Fibroblast of upper back skin (primary cell): Measurements from ENCODE around the gene GCM1.
"Not testable (repeated sequence)": the region's sequence is repeated elsewhere in the genome, so short reads cannot be mapped to it uniquely, and the experiment has no call there.

Experiments used
- DNase-seq: peaks from one replicate; pipeline ENCODE4 v3.0.0-alpha.2; 2013

The GCM1 gene, protein sequence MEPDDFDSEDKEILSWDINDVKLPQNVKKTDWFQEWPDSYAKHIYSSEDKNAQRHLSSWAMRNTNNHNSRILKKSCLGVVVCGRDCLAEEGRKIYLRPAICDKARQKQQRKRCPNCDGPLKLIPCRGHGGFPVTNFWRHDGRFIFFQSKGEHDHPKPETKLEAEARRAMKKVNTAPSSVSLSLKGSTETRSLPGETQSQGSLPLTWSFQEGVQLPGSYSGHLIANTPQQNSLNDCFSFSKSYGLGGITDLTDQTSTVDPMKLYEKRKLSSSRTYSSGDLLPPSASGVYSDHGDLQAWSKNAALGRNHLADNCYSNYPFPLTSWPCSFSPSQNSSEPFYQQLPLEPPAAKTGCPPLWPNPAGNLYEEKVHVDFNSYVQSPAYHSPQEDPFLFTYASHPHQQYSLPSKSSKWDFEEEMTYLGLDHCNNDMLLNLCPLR

DNA sequence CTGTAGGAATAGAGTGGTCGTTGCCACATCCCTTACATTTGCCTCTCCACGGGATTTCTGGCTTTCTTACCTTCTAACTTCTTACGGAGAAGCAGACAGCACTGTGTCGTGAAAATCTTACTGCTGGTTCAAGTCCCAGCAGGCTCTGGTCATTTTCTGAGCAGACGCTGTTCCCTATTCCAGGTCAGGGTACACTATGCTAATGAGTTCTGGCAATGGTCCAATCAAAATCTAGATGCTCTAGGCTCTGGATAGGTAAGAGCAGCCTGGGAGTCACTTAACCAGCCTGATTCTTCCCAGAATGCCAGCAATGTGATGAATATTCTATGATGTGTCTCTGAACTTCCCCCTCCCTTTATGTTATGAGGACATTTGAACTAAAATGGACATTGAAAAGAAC is at the start of gene GCM1:
TSS of gene GCM1 (minus strand) at position 158 of the 400 bp plus-strand sequence. CDS start 3,209 bp downstream, outside the sequence.
- DNase-seq, result no peak

DNA sequence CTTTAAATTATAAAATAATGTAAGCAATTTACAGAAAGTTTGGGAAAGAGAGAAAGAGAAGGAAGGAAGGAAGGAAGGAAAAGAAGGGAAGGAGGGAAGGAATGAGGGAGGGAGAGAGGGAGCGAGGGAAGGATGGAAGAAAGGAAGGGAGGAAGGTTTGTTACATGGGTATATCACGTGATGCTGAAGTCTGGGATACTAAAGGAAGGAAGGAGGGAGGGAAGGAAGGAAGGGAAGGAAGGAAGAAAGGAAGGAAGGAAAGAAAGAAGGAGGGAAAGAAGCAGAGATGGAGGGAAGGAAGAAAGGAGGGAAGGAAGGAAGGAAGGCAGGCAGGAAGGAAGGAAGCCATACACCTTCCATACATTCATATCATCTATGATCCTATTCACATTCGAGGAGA is 48.9 kb upstream of the GCM1 start:
- no peak for DNase-seq

DNA sequence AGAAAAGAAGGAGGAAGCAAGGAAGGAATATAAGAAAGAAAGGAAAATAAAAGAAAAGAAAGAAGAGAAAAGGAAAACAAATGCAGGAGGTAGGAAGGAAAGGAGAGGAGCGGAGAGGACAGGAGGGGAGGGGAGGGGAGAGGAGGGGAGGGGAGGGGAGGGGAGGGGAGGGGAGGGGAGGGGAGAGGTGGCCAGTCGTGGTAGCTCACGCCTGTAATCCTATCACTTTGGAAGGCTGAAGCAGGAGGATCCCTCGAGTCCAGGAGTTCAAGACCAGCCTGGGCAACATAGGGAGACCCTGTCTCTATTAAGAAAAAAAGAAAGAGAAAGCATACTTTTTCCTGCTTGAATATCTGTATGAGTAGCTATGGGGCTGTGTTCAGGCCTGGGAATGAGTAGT is 46.4 kb upstream of the GCM1 start:
- DNase-seq, result no peak

DNA sequence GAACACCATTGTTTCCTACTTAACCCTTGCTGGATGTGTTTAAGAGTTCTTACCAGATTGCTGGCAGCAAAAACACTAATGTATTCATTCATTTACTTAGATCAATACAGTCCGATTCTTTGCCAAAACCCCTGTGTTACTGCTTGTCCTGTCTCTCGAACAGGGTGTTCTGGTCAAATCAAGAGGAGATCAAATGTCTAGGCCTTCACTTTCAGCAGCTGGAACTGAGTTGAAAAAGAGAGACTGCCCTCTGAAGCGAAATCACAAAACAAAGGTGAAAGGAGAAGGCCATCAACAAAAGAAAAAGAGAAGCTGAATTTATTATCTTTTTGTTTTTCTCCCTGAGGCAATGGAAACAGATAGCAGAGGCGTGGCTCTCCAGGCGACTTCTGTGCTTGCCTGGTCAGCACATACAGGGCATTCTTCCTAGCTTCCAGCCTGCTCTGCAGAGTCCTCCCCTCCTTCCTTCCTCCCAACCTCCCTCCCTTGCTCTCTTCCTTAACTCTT is 44.1 kb upstream of the GCM1 start:
- no peak for DNase-seq

DNA sequence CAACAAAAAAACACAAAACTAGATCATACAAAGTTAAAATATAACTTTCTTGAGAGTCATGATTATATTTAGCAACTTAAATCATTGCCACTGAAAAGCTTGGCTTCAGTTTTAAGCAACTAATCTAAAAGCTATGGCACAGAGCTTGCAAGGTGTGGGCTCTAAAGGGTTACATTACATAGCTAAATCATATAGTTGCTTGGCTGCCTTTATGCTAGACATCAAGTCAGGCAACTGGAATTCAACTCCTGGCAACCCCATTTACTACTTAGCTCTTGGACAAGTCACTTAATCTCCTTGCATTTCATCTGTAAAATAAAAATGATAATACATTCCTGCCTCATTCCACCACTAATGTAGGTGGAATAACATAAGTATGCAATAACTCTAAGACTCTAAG is 40.9 kb upstream of the GCM1 start:
- peak; percentile 86 for DNase-seq

DNA sequence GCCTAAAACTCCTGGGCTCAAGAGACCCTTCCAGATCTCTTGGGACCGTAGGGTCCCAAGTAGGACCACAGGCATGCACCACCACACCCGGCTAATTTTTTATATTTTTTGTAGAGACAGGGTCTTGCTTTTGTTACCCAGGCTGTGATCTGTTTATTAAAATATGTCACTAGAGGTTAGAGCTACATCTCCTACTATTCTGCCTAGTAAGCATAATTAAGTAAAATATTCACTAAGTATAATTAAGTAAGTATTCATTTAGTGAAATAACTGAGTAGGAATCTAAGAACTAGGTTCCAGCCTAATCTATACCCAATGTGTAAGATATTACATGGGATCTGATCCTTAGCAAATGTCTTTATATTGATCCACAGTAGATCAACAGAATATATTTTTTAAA is 40.2 kb upstream of the GCM1 start:
- no peak for DNase-seq

DNA sequence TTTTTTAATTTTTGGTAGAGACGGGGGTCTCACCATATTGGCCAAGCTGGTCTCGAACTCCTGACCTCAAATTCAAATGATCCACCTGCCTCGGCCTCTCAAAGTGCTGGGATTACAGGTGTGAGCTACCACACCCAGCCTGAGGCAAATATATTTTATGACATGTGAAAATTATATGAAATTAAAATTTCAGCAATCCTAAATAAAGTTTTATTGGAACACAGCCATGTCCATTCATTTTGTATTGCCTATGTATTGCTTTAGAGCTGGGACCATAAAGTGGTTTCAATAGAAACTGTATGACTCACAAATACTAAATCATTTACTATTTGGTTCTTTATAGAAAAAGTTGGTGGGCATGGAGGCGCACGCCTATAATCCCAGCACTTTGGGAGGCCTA is 32.0 kb upstream of the GCM1 start:
- no peak for DNase-seq

DNA sequence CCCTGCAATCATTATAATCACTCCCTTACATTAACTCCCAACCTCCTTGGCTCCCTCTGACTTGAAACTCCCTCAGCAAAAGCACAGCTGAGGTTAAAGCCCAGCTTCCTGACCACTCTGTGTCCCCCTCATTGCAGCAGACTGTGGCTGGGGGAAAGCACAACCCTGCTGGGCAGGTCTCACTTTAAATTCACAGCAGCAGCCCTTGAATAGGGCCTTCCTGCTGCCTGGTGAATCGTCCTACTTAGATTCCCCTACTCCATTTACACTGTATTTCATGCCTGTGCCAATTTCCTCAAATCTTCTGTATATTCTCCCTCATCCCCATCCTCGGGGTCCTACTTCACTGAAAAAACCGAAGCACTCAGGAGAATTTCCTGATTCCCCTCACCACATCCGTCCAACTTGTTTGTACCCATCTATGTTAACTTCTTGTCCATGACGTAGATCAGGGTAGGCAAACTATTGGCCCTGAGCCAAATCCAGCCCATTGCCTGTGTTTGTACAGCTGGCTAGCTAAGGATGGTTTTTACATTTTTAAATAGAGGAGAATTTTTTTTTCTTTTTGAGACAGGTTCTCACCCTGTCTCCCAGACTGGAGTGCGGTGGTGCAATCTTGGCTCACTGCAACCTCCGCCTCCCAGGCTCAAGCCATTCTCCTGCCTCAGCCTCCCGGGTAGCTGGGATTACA is 31.5 kb upstream of the GCM1 start:
- DNase-seq, result peak; percentile 11

DNA sequence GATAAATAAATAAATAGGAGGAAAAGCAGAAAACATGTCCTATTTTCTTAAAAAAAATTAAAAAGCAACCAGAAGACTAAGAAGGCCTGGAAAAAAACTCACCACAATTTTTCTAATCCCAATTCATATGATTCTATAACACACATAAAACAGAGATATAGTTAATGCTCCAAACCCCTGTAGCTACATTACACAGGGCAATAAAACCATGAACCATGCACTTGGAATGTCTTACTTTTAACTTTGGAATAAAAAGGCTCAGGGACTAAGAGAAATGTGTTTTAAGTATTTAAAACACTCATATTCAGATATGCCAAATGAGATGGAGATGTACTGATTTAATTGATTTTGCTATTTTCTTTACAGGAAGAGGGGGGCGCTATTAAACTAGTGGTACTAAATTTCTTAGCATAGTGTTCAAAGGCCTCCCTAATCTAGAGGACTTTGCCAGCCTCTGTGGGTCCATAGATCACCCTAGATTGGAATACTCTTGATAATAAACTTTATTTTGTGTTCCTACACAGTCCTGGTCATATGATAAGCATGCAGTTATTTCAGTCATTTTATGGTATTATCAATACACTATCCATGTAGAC is 30.3 kb upstream of the GCM1 start:
- no peak for DNase-seq

DNA sequence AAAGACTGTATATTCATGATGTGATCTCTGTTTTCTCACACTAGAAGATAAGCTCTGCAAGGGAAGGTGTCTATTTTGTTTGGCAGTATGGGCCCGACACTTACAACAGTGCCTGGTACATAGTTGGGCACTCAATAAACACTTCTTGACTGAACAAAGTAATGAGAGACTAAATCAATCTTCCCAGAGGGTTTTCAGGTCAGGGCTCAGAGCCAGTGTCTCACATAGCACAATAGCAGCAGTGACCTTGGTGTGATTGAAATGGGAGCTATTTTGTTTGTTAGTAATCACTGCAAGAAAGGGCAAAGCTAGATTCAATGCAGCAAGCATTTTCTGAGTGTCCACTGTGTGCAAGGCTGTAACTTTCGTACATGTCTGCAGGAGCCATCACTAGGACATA is 26.4 kb upstream of the GCM1 start:
- no peak for DNase-seq

DNA sequence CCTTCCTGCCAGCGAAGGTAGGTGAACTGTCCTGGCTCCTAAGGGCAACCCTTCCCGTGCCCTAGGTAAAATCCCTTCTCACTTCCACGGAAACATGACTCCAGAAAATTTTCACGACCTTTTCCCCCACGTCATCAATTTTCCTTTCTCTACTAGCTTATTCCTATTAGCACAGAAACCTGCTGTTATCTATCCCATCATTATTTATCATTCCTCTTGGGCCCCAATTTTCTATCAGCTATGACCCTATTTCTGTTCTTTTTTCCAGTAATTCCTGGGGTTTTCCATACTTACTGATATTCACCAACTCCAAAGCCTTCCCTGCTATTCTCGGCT is 23.8 kb upstream of the GCM1 start:
- no peak for DNase-seq

DNA sequence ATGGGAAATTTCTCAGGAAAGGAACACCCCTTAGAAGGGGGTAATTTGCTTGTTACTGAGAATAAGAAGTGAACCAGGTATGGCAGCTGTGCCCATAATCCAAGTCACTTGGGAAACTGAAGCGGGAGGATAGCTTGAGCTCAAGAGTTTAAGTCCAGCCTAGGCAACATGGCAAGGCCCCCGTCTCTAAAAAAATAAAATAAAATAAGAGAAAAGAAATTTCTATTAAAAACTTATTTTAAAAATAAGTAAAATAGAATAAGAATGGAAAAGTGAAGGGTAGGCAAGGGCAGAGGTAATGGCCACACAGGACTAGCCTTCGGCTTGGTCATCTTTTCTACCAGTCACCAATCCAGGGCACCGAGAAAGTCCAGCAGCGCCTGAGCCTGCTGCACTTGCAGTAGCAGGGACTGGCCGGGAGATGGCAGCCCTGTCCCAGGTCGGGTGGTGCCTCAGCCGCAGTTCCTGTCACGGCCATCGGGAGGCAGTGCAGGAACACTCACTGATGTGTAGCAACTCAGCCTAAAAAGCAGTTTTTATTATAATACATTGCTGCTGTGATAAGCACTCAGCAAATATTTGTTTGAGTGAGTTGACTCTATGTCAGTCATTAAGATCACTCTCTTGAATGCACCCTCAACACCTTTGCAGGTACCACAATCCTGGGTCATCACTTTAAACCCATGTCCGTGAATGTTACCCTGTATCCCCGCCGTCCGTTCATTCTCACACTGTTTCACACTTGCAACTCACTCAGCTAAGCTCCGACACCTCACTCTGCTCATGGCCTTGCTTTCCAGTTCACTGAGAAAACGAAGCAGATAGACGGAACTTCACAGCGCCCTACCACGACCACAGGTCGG is 23.2 kb upstream of the GCM1 start:
- DNase-seq, result peak; percentile 72

DNA sequence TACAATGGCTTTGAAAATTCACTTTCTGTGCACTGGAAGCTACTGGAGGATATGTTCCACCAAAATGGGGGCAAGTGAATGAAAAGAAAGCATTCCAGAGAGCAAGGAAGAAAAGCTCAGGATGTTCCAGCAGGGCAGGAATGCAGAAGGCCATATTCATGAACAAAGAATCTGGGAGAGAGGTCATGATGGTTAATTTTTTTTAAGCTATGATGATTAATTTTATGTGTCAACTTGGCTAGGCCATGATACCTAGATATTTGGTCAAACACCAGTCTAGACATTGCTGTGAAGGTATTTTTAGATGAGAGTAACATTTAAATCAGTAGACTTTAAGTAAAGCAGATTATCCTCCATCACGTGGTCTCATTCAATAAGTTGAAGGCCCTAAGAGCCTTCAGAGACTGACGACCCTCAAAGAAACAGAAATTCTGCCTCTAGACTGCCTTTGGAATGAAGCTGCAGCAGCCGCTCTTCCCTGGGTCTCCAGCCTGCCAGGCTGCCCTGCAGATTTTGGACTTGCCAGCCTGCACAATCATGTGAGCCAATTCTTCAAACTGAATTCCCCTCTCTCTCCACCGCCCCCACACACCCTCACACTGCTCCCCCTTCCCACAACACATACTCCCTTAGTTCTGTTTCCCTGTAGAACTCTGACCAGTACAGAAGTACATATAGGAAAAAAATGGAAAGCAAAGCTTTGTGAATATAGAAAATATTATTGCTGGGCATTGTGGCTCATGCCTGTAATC is 20.1 kb upstream of the GCM1 start:
- DNase-seq, result peak; percentile 87

DNA sequence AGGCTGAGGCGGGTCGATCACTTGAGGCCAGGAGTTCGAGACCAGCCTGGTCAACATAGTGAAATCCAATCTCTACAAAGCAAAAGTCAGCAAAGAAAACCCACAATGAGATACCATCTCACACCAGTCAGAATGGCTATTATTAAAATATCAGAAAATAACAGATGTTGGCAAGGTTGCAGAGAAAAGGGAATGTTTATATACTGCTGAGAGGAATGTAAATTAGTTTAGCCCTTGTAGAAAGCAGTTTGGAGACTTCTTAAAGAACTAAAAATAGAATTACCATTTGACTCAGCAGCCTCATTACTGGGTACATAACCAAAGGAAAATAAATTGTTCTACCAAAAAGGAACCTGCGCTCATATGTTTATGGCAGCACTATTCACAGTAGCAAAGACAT is 16.7 kb upstream of the GCM1 start:
- DNase-seq, result peak; percentile 55

DNA sequence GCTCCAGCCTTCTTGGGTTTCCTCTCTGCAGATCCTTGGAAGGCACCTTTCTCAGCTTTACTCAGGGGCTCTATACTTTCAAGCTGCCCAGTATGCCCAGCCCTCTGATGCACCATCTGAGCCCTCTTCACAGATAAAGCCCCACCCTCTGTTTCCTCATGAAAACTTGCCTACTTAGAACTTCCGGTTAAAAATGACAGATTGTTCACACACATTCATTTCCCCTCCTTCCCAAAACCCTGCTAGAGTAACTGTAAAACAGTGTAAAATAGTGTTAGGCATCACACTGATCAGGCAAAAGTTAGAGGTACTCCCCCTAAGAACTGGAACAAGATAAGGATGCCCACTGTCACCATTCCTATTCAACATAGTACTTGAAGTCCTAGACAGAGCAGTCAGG is 14.0 kb upstream of the GCM1 start:
- no peak for DNase-seq

DNA sequence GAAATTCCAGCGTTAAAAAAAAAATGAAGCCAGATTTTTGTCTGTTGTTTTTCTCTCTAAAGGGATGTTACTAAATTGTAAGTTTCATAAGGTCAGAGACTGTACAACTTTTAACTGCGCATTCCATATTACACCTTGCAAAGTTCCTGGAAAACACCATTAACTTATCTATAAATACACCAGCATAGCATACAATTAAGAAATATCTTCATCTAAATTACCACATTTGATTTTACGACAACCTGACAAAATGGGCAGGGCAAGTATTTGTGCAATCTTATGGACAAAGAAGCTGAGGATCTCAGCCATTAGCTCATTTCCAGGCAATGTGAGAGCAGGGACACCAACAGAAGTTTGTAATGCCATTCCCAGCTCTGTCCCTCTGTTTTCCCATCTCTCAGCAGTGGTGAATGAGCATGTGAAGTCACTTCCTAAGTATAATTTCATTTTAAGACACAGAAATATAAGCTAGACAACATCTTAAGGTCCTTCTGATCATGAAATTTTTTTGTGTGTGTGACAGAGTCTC is 12.9 kb upstream of the GCM1 start:
- DNase-seq, result no peak

DNA sequence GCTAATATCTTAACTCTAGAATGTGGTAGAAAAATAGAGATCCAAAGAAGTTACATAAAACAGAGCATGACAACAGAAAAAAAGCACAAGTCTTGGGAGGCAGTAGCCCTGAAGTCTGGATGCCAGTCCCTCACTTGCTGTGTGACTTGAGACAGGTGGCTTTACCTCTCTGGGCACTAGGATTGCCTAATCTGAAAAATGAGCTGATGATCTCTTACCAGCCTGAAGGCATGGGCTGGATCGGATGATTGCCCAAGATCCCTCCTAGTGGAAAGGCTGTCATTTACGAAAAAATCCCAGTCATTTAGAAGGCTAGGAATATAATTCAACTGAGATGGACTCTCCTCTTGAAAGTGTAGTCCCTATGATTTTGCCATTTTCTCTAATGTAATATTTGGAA is 10.9 kb upstream of the GCM1 start:
- DNase-seq, result no peak

DNA sequence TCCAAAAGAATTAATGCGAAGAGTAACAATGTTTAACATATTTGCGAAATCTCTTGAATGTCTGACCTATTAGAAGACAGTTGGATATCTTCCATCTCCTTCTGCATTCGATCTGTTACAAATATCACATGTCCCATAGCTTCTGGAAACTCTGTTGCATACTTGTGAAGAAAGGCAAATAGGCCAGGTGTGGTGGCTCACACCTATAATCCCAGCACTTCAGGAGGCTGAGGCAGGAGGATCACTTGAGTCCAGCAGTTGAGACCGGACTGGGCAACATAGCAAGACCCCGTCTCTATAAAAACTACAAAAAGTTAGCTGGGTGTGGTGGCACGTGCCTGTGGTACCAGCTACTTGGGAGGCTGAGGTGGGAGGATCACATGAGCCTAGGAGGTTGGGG is 9.4 kb upstream of the GCM1 start:
- not testable (repeated sequence) for DNase-seq

DNA sequence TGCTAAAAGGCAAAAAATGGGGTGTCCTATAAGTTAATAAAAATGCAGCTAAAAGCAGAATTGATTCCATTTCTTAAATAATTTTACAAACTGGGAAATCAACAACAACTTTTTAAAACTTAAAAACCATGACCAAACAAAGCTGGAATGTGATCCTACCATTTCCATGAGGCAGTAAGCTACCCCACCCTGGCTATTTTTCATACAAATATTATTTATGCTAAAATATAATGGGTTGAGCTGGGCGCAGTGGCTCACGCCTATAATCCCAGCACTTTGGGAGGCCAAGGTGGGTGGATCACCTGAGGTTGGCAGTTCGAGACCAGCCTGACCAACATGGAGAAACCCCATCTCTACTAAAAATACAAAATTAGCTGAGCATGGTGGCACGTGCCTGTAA is 6.6 kb upstream of the GCM1 start:
- not testable (repeated sequence) for DNase-seq

DNA sequence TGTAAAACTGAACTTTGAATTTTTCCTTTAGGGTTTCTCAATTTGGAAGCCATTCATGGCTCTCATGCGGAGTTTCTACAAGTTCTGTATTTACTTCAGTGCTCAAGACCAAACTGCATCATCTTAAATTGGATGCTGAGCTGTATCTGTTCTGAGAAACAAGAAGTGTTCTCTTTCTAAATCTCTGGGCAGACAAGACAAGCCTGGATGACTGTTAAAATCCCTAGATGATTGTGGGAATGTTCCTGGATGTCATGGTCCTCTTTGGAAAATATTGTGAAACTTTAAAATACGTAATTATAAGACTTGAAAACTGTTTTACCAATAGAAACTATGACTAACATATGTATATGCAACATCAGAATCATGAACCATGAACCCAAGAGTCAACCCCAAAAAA is 6.2 kb upstream of the GCM1 start:
- DNase-seq, result peak; percentile 16

DNA sequence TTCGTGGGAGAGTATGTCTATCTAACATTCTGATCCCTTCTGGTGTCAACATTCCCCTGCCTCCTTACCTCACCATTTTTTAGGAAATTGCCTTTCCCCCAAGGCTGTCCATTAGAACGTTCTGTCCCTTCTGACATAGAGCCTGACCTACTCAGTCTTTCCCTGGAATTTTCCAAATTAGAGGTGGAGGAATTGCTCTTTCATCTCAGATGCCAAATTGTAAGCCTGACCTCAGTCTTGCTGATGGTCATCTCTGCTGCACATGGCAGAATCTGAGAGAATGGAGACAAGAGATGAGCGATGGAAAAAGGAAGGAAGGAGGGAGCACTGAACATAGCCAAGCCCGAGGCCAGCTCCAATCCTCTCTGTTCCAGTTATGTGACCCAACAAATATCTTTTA is 5.4 kb upstream of the GCM1 start:
- DNase-seq, result no peak

DNA sequence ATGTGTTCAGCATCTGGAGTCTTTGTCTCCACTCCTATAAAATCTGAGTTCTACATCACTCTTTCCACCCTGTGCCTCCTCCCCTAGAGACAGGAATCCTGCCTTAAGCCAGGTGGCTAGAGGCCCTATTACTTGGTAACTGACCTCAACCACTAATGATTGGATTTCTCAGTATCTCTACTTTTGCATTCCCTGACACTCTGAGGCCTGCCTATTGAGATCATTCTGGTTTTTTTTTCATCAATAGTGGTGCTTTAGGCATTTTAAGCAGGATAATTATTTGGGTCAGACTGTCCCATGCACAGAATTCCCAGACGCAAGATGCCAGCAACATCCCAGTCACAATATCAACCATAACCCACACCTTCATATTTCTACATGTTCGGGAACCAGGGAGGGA is 3.9 kb upstream of the GCM1 start:
- no peak for DNase-seq
